Measurements from ENCODE around the gene DCAF17. TPM values are rescaled to one million over a fixed set of nuclear protein-coding genes. Genes with fewer than 3 reads are reported as not detected.

The DCAF17 gene
- total and polyA plus RNA-seq, 2 of the 13 experiments (the other 11 are each of a cell fraction or from before 2014, with no cell fraction given): 13.7 to 30.0 TPM

DNA sequence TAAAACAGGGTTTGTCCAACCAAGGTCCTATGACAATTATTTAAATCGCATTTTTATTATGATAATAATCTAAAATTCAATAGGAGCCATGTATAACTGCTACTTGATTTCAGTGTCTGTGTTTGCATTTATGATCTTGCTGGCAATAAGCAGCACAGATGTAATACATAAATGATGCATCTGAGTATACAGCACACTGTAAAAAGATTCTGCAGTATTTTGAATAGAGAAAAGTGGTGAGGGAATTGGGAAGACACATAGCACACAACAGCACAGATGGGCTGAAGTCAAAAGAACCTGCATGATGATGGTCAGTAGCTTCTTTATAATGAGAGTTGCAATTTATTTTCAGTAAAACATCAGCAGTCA, 26.4 kb upstream of the DCAF17 start (continued):
- TF ChIP-seq SOX13 (IDR thresholded peaks at IDR 0.05) (no peak), SOX13 (CRISPR knock-in tag; conservative IDR thresholded peaks at IDR 0.05 in 1 of 2, IDR thresholded peaks at IDR 0.05 in 1 of 2) (no peak), TBX3 (IDR thresholded peaks at IDR 0.05; ENCODE audit: borderline replicate concordance) (no peak), FOXC1 (CRISPR knock-in tag; IDR thresholded peaks at IDR 0.05; ENCODE audit: borderline replicate concordance) (no peak), CHD4 (IDR thresholded peaks at IDR 0.05; ENCODE audit: borderline replicate concordance, low read length) (no peak), CCDC6 (CRISPR knock-in tag; IDR thresholded peaks at IDR 0.05) (no peak), ZNF441 (CRISPR knock-in tag; IDR thresholded peaks at IDR 0.05; ENCODE audit: borderline replicate concordance) (no peak), ZNF850 (CRISPR knock-in tag; conservative IDR thresholded peaks at IDR 0.05) (no peak), KDM4B (CRISPR knock-in tag; IDR thresholded peaks at IDR 0.05) (no peak), PHF5A (CRISPR knock-in tag; IDR thresholded peaks at IDR 0.05; ENCODE audit: low read depth, unreplicated experiment) (no peak)
- TF ChIP-seq, protein P1, sequence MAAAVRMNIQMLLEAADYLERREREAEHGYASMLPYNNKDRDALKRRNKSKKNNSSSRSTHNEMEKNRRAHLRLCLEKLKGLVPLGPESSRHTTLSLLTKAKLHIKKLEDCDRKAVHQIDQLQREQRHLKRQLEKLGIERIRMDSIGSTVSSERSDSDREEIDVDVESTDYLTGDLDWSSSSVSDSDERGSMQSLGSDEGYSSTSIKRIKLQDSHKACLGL (CRISPR knock-in tag; IDR thresholded peaks at IDR 0.05): no peak
- TF ChIP-seq, protein P2, sequence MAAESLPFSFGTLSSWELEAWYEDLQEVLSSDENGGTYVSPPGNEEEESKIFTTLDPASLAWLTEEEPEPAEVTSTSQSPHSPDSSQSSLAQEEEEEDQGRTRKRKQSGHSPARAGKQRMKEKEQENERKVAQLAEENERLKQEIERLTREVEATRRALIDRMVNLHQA (CRISPR knock-in tag; IDR thresholded peaks at IDR 0.05): no peak

DNA sequence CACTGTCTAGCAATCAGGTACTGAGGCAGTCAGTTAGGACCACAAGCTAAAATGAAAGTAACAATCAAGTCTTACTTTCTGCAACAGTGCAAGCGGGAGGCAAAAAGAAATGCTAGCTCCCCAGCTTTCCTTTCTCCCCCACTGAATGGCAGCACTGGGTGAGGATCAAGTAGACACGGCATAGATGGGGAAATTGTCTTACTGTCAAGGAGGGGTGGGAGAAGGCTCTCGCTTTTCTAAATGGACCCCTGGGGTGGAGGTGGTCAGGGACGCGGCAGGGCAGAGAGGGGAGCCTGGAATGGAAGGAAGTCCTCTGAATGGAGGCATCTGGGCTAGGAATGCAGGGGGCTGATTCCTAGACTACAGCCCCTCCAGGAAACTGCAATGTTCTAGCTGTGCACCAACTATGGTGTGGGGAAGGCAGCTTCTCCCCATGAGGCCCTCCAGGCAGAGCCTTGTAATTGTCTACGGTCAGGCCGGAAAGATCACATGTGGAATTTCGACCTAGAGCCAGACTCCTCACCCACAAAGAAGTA, 24.5 kb upstream of the DCAF17 start:
- POLR2A ChIA-PET: no interaction called here
- intact Hi-C loops (cut with micrococcal nuclease; ENCODE audit: unreplicated experiment): no loop called here
- FAIRE-seq: no peak

More for the DNA sequence above, 24.5 kb upstream of the DCAF17 start:
- Histone ChIP-seq H3K36me3 (replicated peaks in 1 of 2; ENCODE audit: control insufficient read depth in 1 of 2, insufficient read depth in 2 of 2, low read length in 2 of 2) (no peaks in the 10 kb centered on the region; a peak in 3 of 5 replicates), H3K9me3 (ENCODE audit: low read length) (no peaks in the 10 kb centered on the region), H3K9ac (ENCODE audit: insufficient read depth, low read depth, low read length) (no peak overlapping the region), H3K27me3 (ENCODE audit: control insufficient read depth in 1 of 2, insufficient read depth in 2 of 2, low read length in 2 of 2) (no peaks in the 10 kb centered on the region), H3K4me3 (replicated peaks in 1 of 3; ENCODE audit: insufficient read depth in 1 of 3, low read depth in 2 of 3, low read length in 3 of 3) (no peak overlapping the region), H3K4me1 (ENCODE audit: insufficient read depth, low read length) (no peaks in the 10 kb centered on the region), H4K20me1 (ENCODE audit: insufficient read depth, low read length) (no peaks in the 10 kb centered on the region), H3K79me2 (ENCODE audit: insufficient read depth, low read length) (peaks cover 52% of the 10 kb centered on the region), H3K4me2 (ENCODE audit: low read depth, low read length) (no peak overlapping the region), H3K27ac (ENCODE audit: extremely low read length, insufficient read depth, low read length) (no peak overlapping the region), H2AFZ (ENCODE audit: low read length) (no peak overlapping the region)
- TF ChIP-seq, protein P3, sequence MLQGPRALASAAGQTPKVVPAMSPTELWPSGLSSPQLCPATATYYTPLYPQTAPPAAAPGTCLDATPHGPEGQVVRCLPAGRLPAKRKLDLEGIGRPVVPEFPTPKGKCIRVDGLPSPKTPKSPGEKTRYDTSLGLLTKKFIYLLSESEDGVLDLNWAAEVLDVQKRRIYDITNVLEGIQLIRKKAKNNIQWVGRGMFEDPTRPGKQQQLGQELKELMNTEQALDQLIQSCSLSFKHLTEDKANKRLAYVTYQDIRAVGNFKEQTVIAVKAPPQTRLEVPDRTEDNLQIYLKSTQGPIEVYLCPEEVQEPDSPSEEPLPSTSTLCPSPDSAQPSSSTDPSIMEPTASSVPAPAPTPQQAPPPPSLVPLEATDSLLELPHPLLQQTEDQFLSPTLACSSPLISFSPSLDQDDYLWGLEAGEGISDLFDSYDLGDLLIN (CRISPR knock-in tag; IDR thresholded peaks at IDR 0.05; ENCODE audit: borderline replicate concordance): no peak
- no TSS peak for BruUV-seq (replicated peaks)
- DNase-seq (ENCODE audit: low spot score) (no peak), ATAC-seq (no peak)
- in situ Hi-C loops (cut with HindIII; ENCODE audit: extremely low pct_ligation_motif_present, low pct_unique_long_range_greater_than_20kb): no loop called here
- CTCF ChIA-PET (ENCODE audit: low intra/inter-chr PET ratio, low total read pairs): no interaction called here
- 94% methylated on average over 8 of the region's 8 CpGs for whole genome bisulfite sequencing (ENCODE audit: low lambda C conversion rate)
